HCT116 (cell line): ENCODE data around the gene PHF2. TPM values are rescaled to one million over a fixed set of nuclear protein-coding genes. Genes with fewer than 3 reads are reported as not detected.
A peak's percentile ranks its signal among the peaks of the same experiment; 100 is the strongest.

Experiments
- ATAC-seq: fragments of 200-7000 bp; cut with Tn5 transposase; 2 replicates; pipeline ENCODE4 v1.9.1; 2020; ENCODE audit warnings: mild to moderate bottlenecking, moderate library complexity
- BruUV-seq: library from RNA; stranded (reverse); fragments of 400-500 nt; replicated peaks from 2 replicates; lab custom pipeline; 2021; lab: Mats Ljungman, UMichigan
- CTCF ChIA-PET: fragments of 300-600 bp; sonication (Branson Sonifier 250); formaldehyde crosslinking; loops from one replicate; lab custom pipeline; 2021; ENCODE audit warnings: antibody characterized with exemption; lab: Charles Lee
- POLR2A ChIA-PET: fragments of 300-600, 350-600 bp; sonication (Branson Sonifier 250); formaldehyde crosslinking; loops from one replicate; lab custom pipeline; 2021; ENCODE audit warnings: antibody characterized with exemption; lab: Charles Lee
- RAD21 ChIA-PET, 2 experiments: fragments of 300-600 bp; sonication (Branson Sonifier 250); formaldehyde crosslinking; loops; one replicate each; lab custom pipeline; 2023; ENCODE audit warnings: low total read pairs in 2 of 2; ENCODE audit not compliant: uncharacterized antibody in 2 of 2, unreplicated experiment in 2 of 2, low non-redundant PET in 1 of 2; lab: Charles Lee
- DNase-seq: peaks from one replicate; pipeline ENCODE4 v3.0.0-alpha.2; 2010; ENCODE audit warnings: low read depth, low spot score
- H2AFZ ChIP-seq: fragments of 200-600 bp; shearing (Covaris generic), sonication (generic); 2 replicates; pipeline ENCODE4 v1.6.1; 2017; ENCODE audit warnings: low read depth, mixed run types, mixed read lengths, antibody characterized with exemption, low read length; ENCODE audit not compliant: poor library complexity, severe bottlenecking
- H3K27ac ChIP-seq: 2 replicates; pipeline ENCODE4 v1.5.1; 2012; ENCODE audit warnings: low read depth, low read length
- H3K27me3 ChIP-seq: fragments of 200-600 bp; sonication (generic); 2 replicates; pipeline ENCODE4 v1.6.1; 2016; ENCODE audit warnings: mixed run types, low read length, mixed read lengths; ENCODE audit not compliant: insufficient read depth
- H3K36me3 ChIP-seq, 2 experiments: fragments of 200-500 bp in 1 of 2; fragments of 200-600 bp in 1 of 2; sonication (Bioruptor generic) in 1 of 2; sonication (generic) in 1 of 2; 2 replicates each; pipeline versions ENCODE4 v1.5.1 to v1.6.1; 2014 to 2016; ENCODE audit warnings: low read length in 2 of 2, inconsistent platforms in 1 of 2, mixed read lengths in 1 of 2, mixed run types in 1 of 2; ENCODE audit not compliant: insufficient read depth in 2 of 2, control insufficient read depth in 1 of 2
- H3K4me1 ChIP-seq, 2 experiments: fragments of 200-600 bp in 1 of 2; sonication (generic) in 1 of 2; 2 replicates each; pipeline versions ENCODE4 v1.5.1 to v1.6.1; 2012 to 2017; ENCODE audit warnings: low read length in 2 of 2, inconsistent platforms in 1 of 2, mild to moderate bottlenecking in 1 of 2, mixed read lengths in 1 of 2, mixed run types in 1 of 2, moderate library complexity in 1 of 2; ENCODE audit not compliant: insufficient read depth in 2 of 2, control insufficient read depth in 1 of 2
- H3K4me2 ChIP-seq: fragments of 200-600 bp; sonication (generic); 2 replicates; pipeline ENCODE4 v1.6.1; 2017; ENCODE audit warnings: mixed run types, low read length, mixed read lengths
- H3K4me3 ChIP-seq, 2 experiments: fragments of 200-600 bp in 1 of 2; sonication (generic) in 1 of 2; replicated peaks in 1 of 2; 2 replicates each; pipeline ENCODE4 v1.5.1; 2011 to 2016; ENCODE audit warnings: low read length in 2 of 2, control low read depth in 1 of 2, low read depth in 1 of 2, mild to moderate bottlenecking in 1 of 2, mixed read lengths in 1 of 2, mixed run types in 1 of 2
- H3K79me2 ChIP-seq: fragments of 200-600 bp; sonication (generic); 2 replicates; pipeline ENCODE4 v1.6.1; 2017; ENCODE audit warnings: mild to moderate bottlenecking, mixed run types, low read length, moderate library complexity, mixed read lengths; ENCODE audit not compliant: insufficient read depth
- H3K9ac ChIP-seq: fragments of 200-600 bp; sonication (generic); 2 replicates; pipeline ENCODE4 v1.6.1; 2016; ENCODE audit warnings: low read length, mixed read lengths
- H3K9me2 ChIP-seq: fragments of 200-600 bp; sonication (generic), shearing (Covaris generic); 2 replicates; pipeline ENCODE4 v1.6.1; 2017; ENCODE audit warnings: mixed run types, mild to moderate bottlenecking, moderate library complexity; ENCODE audit not compliant: insufficient read depth
- H3K9me3 ChIP-seq, 2 experiments: fragments of 200-500 bp in 1 of 2; fragments of 200-600 bp in 1 of 2; sonication (Bioruptor generic) in 1 of 2; sonication (generic) in 1 of 2; 2 replicates each; pipeline ENCODE4 v1.6.1; 2014 to 2017; ENCODE audit warnings: low read length in 2 of 2, mixed read lengths in 2 of 2, inconsistent platforms in 1 of 2, low read depth in 1 of 2, mild to moderate bottlenecking in 1 of 2, mixed run types in 1 of 2, moderate library complexity in 1 of 2; ENCODE audit not compliant: control insufficient read depth in 1 of 2, insufficient read depth in 1 of 2
- H4K20me1 ChIP-seq: fragments of 200-600 bp; sonication (generic), shearing (Covaris generic); 2 replicates; pipeline ENCODE4 v1.6.1; 2017; ENCODE audit warnings: mixed run types, mild to moderate bottlenecking, moderate library complexity; ENCODE audit not compliant: insufficient read depth
- CTCF ChIP-seq, 3 experiments: fragments of 200-600 bp in 1 of 3; sonication (generic) in 1 of 3; IDR thresholded peaks in 2 of 3; conservative IDR thresholded peaks in 1 of 3; 2 replicates each; pipeline ENCODE4 v1.5.1; 2012 to 2017; ENCODE audit warnings: low read depth in 2 of 3, low read length in 2 of 3, antibody characterized with exemption in 1 of 3, borderline replicate concordance in 1 of 3, control low read depth in 1 of 3, mild to moderate bottlenecking in 1 of 3, mixed read lengths in 1 of 3, mixed run types in 1 of 3, moderate library complexity in 1 of 3; ENCODE audit not compliant: insufficient read depth in 1 of 3
- EZH2 ChIP-seq: fragments of 200-600 bp; sonication (generic); IDR thresholded peaks from 2 replicates; pipeline ENCODE4 v1.6.1; 2017; ENCODE audit warnings: antibody characterized with exemption, mixed run types
- EZH2phosphoT487 ChIP-seq: fragments of 200-600 bp; IDR thresholded peaks from 2 replicates; pipeline ENCODE4 v1.6.1; 2018; ENCODE audit warnings: antibody characterized with exemption, borderline replicate concordance
- JUND ChIP-seq: IDR thresholded peaks from 2 replicates; pipeline ENCODE4 v1.6.1; 2012
- POLR2AphosphoS5 ChIP-seq: IDR thresholded peaks from 2 replicates; pipeline ENCODE4 v1.6.1; 2011; ENCODE audit warnings: mild to moderate bottlenecking, low read depth, low read length, moderate library complexity
- RAD21 ChIP-seq: IDR thresholded peaks from 2 replicates; pipeline ENCODE4 v1.6.1; 2012; ENCODE audit warnings: low read depth, mild to moderate bottlenecking
- SIN3A ChIP-seq: IDR thresholded peaks from 2 replicates; pipeline ENCODE4 v1.6.1; 2012; ENCODE audit warnings: low read depth
- SP1 ChIP-seq: IDR thresholded peaks from 2 replicates; pipeline ENCODE4 v1.6.1; 2012; ENCODE audit warnings: low read depth
- SRF ChIP-seq: IDR thresholded peaks from 2 replicates; pipeline ENCODE4 v1.6.1; 2012; ENCODE audit warnings: low read depth
- TCF7L2 ChIP-seq: IDR thresholded peaks from 2 replicates; pipeline ENCODE4 v1.7.0; 2011; ENCODE audit warnings: borderline replicate concordance, inconsistent platforms; ENCODE audit not compliant: insufficient read depth, insufficient read length; ENCODE audit errors: extremely low read depth
- YY1 ChIP-seq: IDR thresholded peaks from 2 replicates; pipeline ENCODE4 v1.6.1; 2011; ENCODE audit warnings: low read length, low read depth, moderate library complexity, mild to moderate bottlenecking; ENCODE audit not compliant: insufficient replicate concordance; ENCODE audit errors: extremely low read depth
- ZBTB33 ChIP-seq: IDR thresholded peaks from 2 replicates; pipeline ENCODE4 v1.6.1; 2011; ENCODE audit warnings: mild to moderate bottlenecking, low read length, moderate library complexity; ENCODE audit not compliant: insufficient replicate concordance; ENCODE audit errors: extremely low read depth
- ZFX ChIP-seq: fragments of 450-650 bp; IDR thresholded peaks from 2 replicates; pipeline ENCODE4 v1.6.1; 2017
- intact Hi-C: fragments of 100-400 bp; cut with micrococcal nuclease; formaldehyde crosslinking; loops from 2 replicates; pipeline ENCODE4 v1.10.0; 2022
- total RNA-seq: library from RNA; stranded (reverse); gene quantifications from one replicate; pipeline ENCODE4 v1.2.1, GENCODE V29; 2021; ENCODE audit not compliant: unreplicated experiment

Gene PHF2
- total RNA-seq, 1 experiment from 2014 or later: 20.6 TPM

DNA sequence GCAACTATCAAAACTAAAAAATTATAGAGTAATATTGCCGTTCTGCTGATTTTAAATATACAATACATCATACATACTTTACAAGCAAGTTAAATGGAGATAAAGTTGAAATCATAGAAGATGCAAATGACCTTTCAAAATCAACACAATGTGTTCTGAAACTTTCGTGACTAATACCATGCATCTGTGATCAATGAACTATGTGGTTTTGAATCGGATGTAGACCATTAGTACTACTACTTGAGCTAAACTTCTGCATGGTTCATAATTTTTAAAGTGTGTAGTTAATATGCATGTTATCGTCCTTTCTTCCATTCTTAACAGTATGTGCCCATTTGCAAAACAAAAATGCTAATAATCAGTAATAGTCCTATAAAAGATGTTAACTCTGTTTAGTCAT lies 11.3 kb upstream of the PHF2 start:
- Histone ChIP-seq H3K36me3 (peaks cover 20 to 24% of the 10 kb centered on the region in 2 experiments; a peak in 3 of 4 replicates), H4K20me1 (no peaks in the 10 kb centered on the region), H3K9me3 (no peaks in the 10 kb centered on the region)
- TF ChIP-seq TCF7L2: no peak
- TF ChIP-seq, all 23 proteins: peak for 0
- Histone ChIP-seq H3K79me2 (no peaks in the 10 kb centered on the region), H3K9ac (no peak overlapping the region), H3K27ac (no peak overlapping the region), H3K4me3 (no peak overlapping the region), H3K27me3 (no peaks in the 10 kb centered on the region), H3K4me1 (peaks cover 4 to 12% of the 10 kb centered on the region in 2 experiments; a peak in 2 of 4 replicates), H2AFZ (no peak overlapping the region), H3K9me2 (no peaks in the 10 kb centered on the region), H3K4me2 (no peak overlapping the region)
- no TSS peak for BruUV-seq
- RAD21 ChIA-PET: no interaction called here
- CTCF ChIA-PET: interaction anchor here (1.8 kb wide), 1 partner anchor 111 kb away, joined by 4 read pairs; the partner anchor contains the start of gene FAM120AOS
- POLR2A ChIA-PET: no interaction called here
- ATAC-seq: no peak
- DNase-seq: no peak
- intact Hi-C loops: loop anchor here (10.0 kb wide), 2 partner anchors 260 to 560 kb away; no protein-coding TSS in a partner anchor

GRCh38 chr9:93566408-93567270 lies 9.7 kb upstream of the PHF2 start:
- Histone ChIP-seq H3K79me2 (no peaks in the 10 kb centered on the region), H3K9me2 (no peaks in the 10 kb centered on the region), H3K4me2 (peak overlapping the region; percentile 78), H3K27ac (peak overlapping the region; percentile 74), H3K27me3 (no peaks in the 10 kb centered on the region), H3K9ac (peak overlapping the region; percentile 74), H3K4me1 (peaks cover 4 to 12% of the 10 kb centered on the region in 2 experiments; a peak in 2 of 4 replicates), H2AFZ (no peak overlapping the region), H3K4me3 (peak overlapping the region; percentile 67 to 70), H3K9me3 (peaks cover 0 to 4% of the 10 kb centered on the region in 2 experiments; a peak in 1 of 4 replicates), H3K36me3 (peaks cover 18 to 20% of the 10 kb centered on the region in 2 experiments; a peak in 3 of 4 replicates), H4K20me1 (no peaks in the 10 kb centered on the region)
- RAD21 ChIA-PET: interaction anchor here (0.5 to 0.6 kb wide), 2 partner anchors 264 to 461 kb away, joined by 3 read pairs; no protein-coding TSS in a partner anchor
- CTCF ChIA-PET: interaction anchor here (0.7 to 1.8 kb wide), 18 partner anchors 10 to 662 kb away, joined by 3 to 12 read pairs (median 4); partner anchors contain the start of gene FAM120AOS
- BruUV-seq: TSS peak; percentile 65
- peak; percentile 98 for ATAC-seq
- intact Hi-C loops: loop anchor here (1.0 to 10.0 kb wide), 5 partner anchors 113 to 562 kb away; partner anchors contain the start of gene FAM120AOS
- POLR2A ChIA-PET: interaction anchor here (1.0 to 1.6 kb wide), 3 partner anchors 9 to 12 kb away, joined by 3 to 8 read pairs (median 4); no protein-coding TSS in a partner anchor
- peak; percentile 86 for DNase-seq
- no peak; the same call in 1 of the 2 replicates for TF ChIP-seq SIN3A
- TF ChIP-seq ZFX: peak; percentile 86
- no peak for TF ChIP-seq JUND
- TF ChIP-seq TCF7L2: no peak
- TF ChIP-seq CTCF (IDR thresholded peaks at IDR 0.05 in 2 of 3, conservative IDR thresholded peaks at IDR 0.05 in 1 of 3; ENCODE audit: borderline replicate concordance in 1 of 3, insufficient read depth in 1 of 3, low read depth in 2 of 3, low read length in 2 of 3): peak; percentile 74 to 93 (median 87)
- peak; percentile 96 for TF ChIP-seq POLR2AphosphoS5
- TF ChIP-seq SRF: no peak
- no peak for TF ChIP-seq EZH2
- TF ChIP-seq RAD21: peak; percentile 80
- peak; percentile 62 for TF ChIP-seq YY1
- no peak; the same call in 1 of the 2 replicates for TF ChIP-seq SP1
- TF ChIP-seq EZH2phosphoT487: no peak
- no peak for TF ChIP-seq ZBTB33
